ENCODE data around the gene SNRPE.

SNRPE gene

GRCh38 chr1:203880606-203881005, 19.2 kb downstream of the SNRPE start:
- DNase-seq (ENCODE audit: low spot score): no peak

GRCh38 chr1:203888807-203889251, 27.4 kb downstream of the SNRPE start:
- no peak for DNase-seq (ENCODE audit: low spot score)

GRCh38 chr1:203891950-203892349, 30.6 kb downstream of the SNRPE start:
- DNase-seq (ENCODE audit: low spot score): no peak

- DNase-seq (ENCODE audit: low spot score): no peak
Observed at GRCh38 chr1:203898458-203899352, 37.3 kb downstream of the SNRPE start.

GRCh38 chr1:203899353-203899716, 37.9 kb downstream of the SNRPE start:
- no peak for DNase-seq (ENCODE audit: low spot score)

GRCh38 chr1:203899869-203900714, 38.7 kb downstream of the SNRPE start:
- DNase-seq (ENCODE audit: low spot score): no peak

- DNase-seq (ENCODE audit: low spot score): no peak
Observed at GRCh38 chr1:203901581-203901980, 40.2 kb downstream of the SNRPE start.

- DNase-seq (ENCODE audit: low spot score): no peak
Observed at GRCh38 chr1:203905275-203905674, 43.9 kb downstream of the SNRPE start.

GRCh38 chr1:203906932-203907331, 45.5 kb downstream of the SNRPE start:
- DNase-seq (ENCODE audit: low spot score): no peak

- DNase-seq (ENCODE audit: low spot score): no peak
Observed at GRCh38 chr1:203907901-203908300, 46.5 kb downstream of the SNRPE start.

GRCh38 chr1:203911806-203912205, 50.4 kb downstream of the SNRPE start:
- no peak for DNase-seq (ENCODE audit: low spot score)

DNA sequence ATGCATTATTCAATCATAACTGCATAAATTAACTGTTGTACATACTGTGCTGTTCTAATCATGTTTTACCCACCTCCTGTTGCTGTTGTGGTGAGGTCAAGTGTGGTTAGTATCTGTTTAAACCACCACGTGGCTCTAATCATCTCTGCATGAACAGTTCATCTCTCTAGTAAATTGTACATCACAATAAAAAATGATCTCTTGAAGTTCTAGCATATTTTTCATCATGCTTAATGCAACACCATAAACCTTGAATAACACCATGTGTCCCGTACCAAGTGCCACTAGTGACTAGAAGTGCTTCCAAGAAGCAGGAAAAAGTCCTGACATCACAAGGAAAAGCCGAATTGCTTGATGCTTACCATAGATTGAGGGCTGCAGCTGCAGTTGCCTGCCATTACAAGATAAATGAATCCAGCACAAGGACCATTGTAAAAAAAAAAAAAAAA, 51.7 kb downstream of the SNRPE start:
- DNase-seq (ENCODE audit: low spot score): no peak

- no peak for DNase-seq (ENCODE audit: low spot score)
Observed at GRCh38 chr1:203914292-203914691, 52.9 kb downstream of the SNRPE start.

DNA sequence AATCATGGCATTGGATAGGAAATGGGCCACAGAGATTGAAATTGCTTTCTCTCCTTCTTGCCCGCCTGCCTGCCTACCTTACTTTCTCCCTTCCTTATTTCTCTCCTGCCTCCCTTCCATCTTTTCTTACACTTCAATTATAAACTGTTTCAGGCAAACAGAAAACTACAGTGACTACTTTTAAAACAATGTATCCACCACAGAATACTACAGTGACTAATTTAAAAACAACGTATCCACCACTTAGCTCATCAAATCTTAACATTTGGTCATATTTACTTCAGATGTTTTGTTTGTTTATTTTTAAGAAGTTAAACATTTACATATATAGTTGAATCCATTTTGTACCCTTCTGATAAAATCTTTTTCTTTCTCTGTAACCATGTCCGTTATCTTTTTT, 54.4 kb downstream of the SNRPE start:
- DNase-seq (ENCODE audit: low spot score): no peak

- no peak for DNase-seq (ENCODE audit: low spot score)
Observed at GRCh38 chr1:203916756-203917155, 55.4 kb downstream of the SNRPE start.

Data from ecto neural progenitor cell (in vitro differentiated cells).